T-helper 1 cell treated with Interleukin-12 subunit alpha and Interleukin-12 subunit beta and Interleukin-4 antibody, amounts not matched to agents 30 ng/mL and 1 ng/mL, for 36 hours (primary cell): ENCODE results near the gene KAT6B. TPM values are rescaled to one million over a fixed set of nuclear protein-coding genes. Genes with fewer than 3 reads are reported as not detected.

Source experiments
- intact Hi-C: fragments of 100-400 bp; cut with micrococcal nuclease; formaldehyde crosslinking; loops from one replicate; pipeline ENCODE4 v1.15.1; 2024
- total RNA-seq: library from RNA; stranded (reverse); gene quantifications from 2 replicates; pipeline ENCODE4 v1.2.3, GENCODE V29; 2022

KAT6B gene
- total RNA-seq, 1 donor from 2014 or later, result 29.5 TPM

- intact Hi-C loops, result loop anchor here (1.0 kb wide), 6 partner anchors 13 to 393 kb away; partner anchors contain the start of gene KAT6B
These were observed 151.8 kb downstream of the KAT6B start for GRCh38 chr10:74977913-74978847.

- intact Hi-C loops, result no loop called here
These were observed 155.6 kb downstream of the KAT6B start for GRCh38 chr10:74981831-74982633.

- intact Hi-C loops, result no loop called here
These were observed 156.2 kb downstream of the KAT6B start for GRCh38 chr10:74982634-74982982.

- intact Hi-C loops, result no loop called here
These were observed 157.0 kb downstream of the KAT6B start for GRCh38 chr10:74983383-74983782.

- intact Hi-C loops, result no loop called here
These were observed 161.1 kb downstream of the KAT6B start for GRCh38 chr10:74987339-74988053.

- intact Hi-C loops, result no loop called here
These were observed 161.8 kb downstream of the KAT6B start for GRCh38 chr10:74988054-74988775.

GRCh38 chr10:74988832-74989561 is 162.6 kb downstream of the KAT6B start:
- intact Hi-C loops, result no loop called here

GRCh38 chr10:74991435-74991834 is 165.0 kb downstream of the KAT6B start:
- intact Hi-C loops, result loop anchor here (1.0 kb wide), 1 partner anchor 13 kb away; no protein-coding TSS in a partner anchor

- intact Hi-C loops, result no loop called here
These were observed 165.7 kb downstream of the KAT6B start for GRCh38 chr10:74992068-74992467.

- intact Hi-C loops, result no loop called here
These were observed 167.2 kb downstream of the KAT6B start for GRCh38 chr10:74993649-74994048.

GRCh38 chr10:74994854-74995253 is 168.5 kb downstream of the KAT6B start:
- intact Hi-C loops, result no loop called here

- intact Hi-C loops, result no loop called here
These were observed 169.4 kb downstream of the KAT6B start for GRCh38 chr10:74995806-74996205.

GRCh38 chr10:74997163-74997562 is 170.8 kb downstream of the KAT6B start:
- intact Hi-C loops, result no loop called here

GRCh38 chr10:75000748-75001321 is 174.4 kb downstream of the KAT6B start:
- intact Hi-C loops, result no loop called here

GRCh38 chr10:75001715-75002350 is 175.4 kb downstream of the KAT6B start:
- intact Hi-C loops, result no loop called here

- intact Hi-C loops, result no loop called here
These were observed 175.9 kb downstream of the KAT6B start for GRCh38 chr10:75002351-75002725.

- intact Hi-C loops, result no loop called here
These were observed 176.7 kb downstream of the KAT6B start for GRCh38 chr10:75002967-75003594.

GRCh38 chr10:75003891-75004290 is 177.5 kb downstream of the KAT6B start:
- intact Hi-C loops, result no loop called here

- intact Hi-C loops, result no loop called here
These were observed 181.2 kb downstream of the KAT6B start for GRCh38 chr10:75007646-75008045.
